Pulmonary artery endothelial cell (primary cell): ENCODE results near the gene GALK1. TPM values are rescaled to one million over a fixed set of nuclear protein-coding genes. Genes with fewer than 3 reads are reported as not detected.
"Not testable (repeated sequence)": the region's sequence is repeated elsewhere in the genome, so short reads cannot be mapped to it uniquely, and the experiment has no call there.

Experiments
- DNase-seq: peaks from one replicate; pipeline ENCODE4 v3.0.0-alpha.2; 2011; ENCODE audit warnings: low read depth, low spot score
- total RNA-seq: library from RNA; depleted of rRNA; stranded (reverse); fragments of >200 nt; gene quantifications from 2 replicates; pipeline ENCODE4 v1.2.3, GENCODE V29; 2014

The GALK1 gene
- 93.3 and 120 TPM in 2 replicates for total RNA-seq

DNA sequence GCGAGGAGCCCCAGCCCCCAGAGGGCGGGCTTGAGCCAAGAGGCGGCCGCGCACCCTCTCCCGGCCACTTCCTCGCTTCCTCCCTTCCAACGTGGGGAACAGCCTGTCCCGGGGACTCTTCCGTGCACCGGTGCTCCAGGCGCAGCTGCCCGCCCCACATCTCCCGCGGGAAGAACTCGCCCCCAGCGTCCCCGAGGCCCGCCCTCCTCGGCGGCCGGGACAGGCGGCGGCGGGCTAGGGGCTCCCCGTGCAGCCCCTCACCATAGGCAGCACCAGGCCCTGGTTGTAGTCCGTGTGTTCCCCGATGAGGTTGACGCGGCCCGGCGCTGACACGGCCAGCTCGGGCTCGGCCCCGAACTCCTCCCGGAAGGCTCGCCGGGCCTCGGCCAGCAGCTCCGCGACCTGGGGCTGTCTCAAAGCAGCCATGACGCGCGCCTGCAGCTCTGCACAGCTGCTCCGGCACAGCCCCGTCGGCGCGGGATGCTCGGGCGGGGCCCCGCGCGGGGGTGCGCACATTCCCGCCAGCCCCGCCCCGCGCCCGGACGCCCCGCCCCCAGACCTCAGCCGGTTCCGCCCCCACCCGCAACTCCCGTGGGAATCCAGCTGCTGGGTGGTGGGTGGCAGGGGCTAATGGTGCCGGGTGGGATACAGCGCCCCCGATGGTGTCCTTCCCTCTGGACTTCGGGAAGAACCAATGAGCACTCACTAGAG is at the start of gene GALK1:
GALK1 (minus strand) TSS at position 482 of the 711 bp plus-strand sequence; CDS start at position 426, 56 bp downstream.
- no peak for DNase-seq

DNA sequence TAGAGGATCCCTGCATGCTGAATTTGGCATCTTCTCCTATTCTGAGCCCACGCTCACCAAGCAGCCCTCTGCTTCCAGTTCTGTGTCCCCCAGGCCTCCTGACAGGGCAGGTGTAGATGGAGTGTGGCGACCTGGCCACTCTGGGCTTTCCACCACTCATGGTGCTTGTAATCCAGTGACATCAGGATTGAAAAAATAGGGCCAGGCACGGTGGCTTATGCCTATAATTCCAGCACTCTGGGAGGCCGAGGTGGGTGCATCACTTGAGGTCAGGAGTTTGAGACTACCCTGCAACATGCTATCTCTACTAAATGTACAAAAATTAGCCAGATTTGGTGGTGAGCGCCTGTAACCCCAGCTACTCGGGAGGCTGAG is 49.0 kb upstream of the GALK1 start:
- DNase-seq, result no peak

DNA sequence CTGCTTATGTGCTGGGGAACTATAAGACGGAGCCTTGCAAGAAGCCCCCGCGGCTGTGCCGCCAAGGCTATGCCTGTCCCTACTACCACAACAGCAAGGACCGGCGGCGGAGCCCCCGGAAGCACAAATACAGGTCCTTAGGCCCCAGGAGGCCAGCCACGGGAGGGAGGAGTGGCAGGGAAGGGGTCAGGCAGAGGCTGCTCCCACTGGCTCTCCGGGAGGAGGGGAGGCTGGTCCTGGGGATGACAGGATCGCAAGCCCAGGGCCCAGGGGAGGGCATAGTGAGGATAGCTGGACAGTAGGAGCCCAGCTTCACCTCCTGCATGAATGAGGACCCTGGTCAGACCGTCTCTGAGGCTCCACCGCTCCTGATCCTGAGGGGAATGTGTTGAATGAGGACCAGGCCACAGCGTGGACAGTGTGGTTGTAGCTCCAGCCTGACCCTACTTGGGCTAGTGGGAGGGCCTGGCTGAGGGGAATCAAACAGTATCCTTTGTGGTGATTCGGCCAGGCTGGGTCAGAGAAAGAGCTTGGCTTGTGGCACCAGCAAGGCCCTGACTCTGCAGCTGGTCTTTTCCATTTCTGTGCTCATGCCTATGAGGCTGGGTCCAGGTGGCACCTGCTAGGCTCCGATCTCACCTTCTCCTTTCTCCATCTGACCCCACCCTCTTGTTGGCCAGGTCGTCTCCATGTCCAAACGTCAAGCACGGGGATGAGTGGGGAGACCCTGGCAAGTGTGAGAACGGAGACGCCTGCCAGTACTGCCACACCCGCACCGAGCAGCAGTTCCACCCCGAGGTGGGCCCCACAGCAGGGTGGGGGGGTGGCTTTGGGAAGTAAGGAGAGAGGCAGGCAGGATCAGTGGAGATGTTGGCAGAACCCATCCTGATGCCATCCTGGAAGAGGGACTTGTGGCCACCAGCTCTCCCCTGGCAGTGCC is 48.4 kb upstream of the GALK1 start:
- DNase-seq, result no peak

DNA sequence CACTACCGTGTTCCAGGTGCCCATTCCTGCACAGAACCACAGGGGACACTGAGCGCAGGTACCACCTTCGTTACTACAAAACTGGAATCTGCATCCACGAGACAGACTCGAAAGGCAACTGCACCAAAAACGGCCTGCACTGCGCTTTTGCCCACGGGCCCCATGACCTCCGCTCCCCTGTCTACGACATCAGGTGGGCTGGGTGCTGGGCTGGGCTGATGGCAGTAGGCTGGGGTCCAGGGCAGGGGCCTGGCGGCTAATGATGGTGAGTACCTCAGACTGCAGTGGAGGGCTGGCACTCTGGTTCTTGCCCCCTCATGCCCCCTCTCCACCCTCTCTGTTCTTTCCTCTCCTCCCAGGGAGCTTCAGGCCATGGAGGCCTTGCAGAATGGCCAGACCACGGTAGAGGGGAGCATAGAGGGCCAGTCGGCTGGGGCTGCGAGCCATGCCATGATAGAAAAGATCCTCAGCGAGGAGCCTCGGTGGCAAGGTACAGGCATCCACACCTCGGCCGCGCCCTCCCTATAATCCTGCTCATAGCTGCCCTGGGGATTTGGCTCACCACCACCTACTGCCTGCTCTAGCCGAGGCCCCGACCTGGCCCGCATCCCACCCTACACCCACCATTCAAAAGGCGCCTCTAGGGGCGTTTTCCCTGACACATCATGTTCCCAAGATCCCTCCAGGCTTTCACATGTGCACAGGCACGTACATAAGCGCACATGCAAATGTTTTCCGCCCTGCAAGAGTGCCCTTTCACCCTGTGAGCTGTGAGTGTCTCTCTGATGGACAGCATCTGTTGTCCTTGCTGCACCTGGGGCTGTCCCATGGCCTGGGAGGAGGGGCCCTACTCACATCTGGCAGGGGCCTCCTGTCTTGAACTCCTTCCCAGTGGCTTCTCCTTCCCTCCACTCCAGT is 47.4 kb upstream of the GALK1 start:
- no peak for DNase-seq

DNA sequence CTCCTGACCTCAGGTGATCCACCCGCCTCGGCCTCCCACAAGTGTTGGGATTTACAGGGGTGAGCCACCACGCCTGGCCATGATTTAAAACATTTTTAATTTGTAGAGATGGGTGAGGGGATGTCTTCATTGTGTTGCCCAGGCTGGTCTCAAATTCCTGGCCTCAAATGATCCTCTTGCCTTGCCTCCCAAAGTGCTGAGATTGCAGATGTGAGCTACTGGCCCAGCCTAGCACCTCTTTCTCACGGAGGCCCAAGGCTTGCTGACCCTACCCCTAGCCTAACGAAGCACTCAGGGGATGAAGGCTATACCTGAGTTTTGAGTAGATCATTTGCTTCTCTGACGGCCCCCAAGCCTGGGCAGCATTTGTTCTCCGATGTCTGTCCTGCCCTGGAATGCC is 46.2 kb upstream of the GALK1 start:
- DNase-seq, result no peak

DNA sequence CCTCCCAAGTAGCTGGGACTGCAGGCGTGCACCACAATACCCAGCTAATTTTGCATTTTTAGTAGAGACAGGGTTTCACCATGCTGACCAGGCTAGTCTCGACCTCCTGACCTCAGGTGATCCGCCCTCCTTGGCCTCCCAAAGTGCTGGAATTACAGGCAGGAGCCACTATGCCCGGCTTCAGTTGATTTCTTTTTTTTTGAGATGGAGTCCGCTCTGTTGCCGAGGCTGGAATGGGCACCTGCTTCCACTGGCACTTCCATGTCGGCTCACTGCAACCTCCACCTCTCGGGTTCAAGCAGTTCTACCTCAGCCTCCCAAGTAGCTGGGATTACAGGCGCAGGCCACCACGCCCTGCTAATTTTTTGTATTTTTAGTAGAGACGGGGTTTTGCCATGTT is 45.8 kb upstream of the GALK1 start:
- DNase-seq, result not testable (repeated sequence)

DNA sequence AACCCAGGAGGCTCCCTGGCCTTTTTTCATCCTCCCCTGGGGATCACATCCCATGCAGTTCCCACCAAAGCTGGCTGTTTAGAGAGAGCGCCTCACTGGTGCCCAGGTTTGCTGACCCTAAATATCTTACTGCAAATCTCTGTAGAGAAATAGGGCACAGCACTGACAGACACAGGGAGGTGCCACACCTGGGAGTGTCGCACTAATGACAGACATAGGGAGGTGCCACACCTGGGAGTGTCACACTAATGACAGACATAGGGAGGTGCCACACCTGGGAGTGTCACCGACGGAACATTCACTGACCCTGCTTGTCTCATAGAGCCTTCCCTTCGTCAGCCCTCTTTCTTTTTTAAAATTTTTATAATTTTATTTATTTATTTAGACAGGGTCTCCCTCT is 45.2 kb upstream of the GALK1 start:
- no peak for DNase-seq

DNA sequence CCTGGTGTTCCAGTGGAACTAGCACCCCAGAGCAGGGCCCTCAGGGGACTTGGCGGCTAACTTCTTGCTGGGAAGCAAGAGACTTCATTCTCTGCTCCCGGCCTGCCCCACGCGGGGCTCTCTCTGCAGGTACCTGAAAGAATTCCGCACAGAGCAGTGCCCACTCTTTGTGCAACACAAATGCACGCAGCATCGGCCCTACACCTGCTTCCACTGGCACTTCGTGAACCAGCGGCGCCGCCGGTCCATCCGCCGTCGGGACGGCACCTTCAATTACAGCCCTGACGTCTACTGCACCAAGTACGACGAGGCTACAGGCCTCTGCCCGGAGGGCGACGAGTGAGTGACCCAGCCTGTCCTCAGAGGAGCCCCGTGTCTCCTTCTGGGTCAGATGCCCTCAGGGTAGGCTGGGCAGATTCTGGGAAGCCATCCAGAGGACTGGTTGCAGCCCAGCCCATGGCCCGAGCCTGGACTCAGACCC is 44.7 kb upstream of the GALK1 start:
- no peak for DNase-seq

DNA sequence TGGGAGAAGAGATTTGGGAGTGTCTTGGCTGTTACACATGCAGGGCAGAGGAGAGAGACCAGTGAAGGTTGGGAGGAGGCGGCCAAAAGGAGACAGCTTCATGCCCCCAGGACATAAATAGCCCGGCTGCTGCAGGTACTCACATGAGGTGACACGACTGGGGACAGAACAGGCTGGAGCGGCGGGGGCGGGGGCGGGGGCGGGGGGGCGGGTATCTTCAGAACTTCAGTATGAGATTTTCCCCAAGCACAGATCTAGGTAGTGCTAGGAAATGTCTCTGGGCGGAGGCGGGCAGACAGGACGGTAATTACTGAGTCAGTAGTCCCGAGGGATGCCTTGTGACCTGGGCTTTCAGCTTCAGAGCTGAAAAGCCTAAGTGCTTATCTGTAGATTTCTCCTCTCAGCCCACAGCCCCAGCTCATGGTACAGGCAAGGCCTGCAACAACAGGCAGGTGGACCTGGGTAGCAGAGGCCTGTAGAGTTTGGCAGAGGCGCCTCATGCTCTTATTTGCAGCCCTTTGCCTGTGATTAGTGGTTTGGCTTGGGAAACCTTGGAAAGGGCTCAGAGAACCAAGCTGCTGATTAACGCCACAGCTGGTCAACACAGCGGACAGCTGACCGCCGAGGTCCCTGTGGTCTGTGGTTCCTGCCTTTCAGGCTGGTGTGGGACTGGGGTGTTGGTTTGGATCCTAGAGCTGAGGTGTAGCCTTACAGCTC is 44.1 kb upstream of the GALK1 start:
- no peak for DNase-seq

DNA sequence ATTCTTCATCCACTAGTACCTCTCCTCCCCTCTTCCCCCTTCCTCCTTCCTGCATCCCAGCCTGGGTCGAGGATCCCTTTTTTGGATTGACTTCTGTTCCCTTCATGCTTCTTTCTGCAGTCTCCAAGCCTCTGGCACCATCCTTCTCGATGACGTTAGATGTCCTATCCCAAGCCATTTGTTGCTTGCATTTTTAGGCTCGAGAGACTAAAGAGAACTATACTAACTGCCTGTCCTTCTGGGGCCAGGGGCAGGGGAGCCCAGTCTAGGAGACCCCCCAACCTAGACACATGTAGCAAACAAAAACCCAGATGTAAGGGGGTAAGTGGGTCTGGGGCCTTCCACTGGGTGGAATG is 43.5 kb upstream of the GALK1 start:
- no peak for DNase-seq

DNA sequence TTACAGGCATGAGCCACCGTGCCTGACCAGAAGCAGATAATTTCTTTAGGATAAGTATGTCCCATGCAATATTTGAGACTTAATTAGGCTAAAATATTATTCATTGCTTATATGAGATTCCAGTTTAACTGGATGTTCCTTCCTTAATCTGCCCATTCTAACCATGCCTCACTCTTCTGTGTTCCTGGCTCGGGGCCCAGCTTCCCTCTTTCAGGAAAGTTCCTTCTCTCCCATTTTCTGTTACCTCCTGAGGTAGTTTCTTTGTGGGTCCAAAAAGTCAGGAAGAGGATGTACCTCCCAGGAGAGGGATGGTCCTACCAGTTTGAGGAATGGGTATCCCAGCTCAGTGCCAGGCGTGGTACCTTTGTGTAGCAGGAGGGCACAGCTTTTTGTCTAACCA is 42.9 kb upstream of the GALK1 start:
- DNase-seq, result no peak

DNA sequence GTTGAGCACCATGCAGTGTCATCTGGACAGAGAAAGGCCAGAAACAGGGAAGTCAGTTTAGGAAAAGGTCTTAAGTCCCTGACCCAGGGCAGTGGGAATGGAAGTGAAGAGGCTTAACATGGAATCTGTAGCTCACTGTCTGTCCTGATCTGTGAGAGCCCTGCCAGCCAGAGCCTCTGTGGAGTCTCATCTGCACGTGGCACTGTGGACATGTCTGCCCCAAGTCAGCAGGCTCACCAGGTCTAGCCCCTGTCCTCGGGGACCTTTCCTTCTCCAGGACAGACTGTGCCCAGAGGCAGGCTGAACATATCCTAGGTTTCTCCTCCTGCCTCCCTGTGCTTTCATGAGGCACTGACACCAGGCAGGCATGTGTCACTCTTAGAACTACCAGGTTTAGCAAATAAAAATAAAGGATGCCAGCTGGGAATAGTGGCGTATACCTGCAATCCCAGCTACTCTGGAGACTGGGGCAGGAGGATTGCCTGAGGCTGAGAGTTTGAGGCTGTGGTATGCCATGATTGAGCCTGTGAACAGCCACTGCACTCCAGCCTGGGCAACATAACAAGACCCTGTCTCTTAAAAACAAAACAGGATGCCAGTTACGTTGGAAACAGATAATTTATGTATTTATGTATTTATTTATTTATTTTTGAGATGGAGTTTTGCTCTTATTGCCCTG is 42.0 kb upstream of the GALK1 start:
- DNase-seq, result no peak

DNA sequence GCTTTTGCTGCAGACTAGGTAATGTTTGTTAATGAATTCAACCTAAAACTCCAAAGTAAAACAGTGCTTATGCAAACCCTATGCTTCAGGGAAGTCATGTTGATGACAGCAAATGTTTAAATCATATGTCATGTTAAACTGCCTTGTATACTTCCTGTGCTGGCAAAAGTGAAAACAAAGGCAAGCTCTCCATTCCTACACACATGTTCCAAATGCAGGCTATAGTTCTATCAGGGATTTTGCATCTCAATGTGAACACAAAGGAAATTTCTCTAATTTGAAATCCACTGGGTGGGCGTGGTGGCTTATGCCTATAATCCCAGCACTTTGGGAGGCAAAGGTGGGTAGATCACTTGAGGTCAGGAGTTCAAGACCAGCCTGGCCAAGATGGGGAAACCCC is 38.9 kb upstream of the GALK1 start:
- DNase-seq, result no peak

DNA sequence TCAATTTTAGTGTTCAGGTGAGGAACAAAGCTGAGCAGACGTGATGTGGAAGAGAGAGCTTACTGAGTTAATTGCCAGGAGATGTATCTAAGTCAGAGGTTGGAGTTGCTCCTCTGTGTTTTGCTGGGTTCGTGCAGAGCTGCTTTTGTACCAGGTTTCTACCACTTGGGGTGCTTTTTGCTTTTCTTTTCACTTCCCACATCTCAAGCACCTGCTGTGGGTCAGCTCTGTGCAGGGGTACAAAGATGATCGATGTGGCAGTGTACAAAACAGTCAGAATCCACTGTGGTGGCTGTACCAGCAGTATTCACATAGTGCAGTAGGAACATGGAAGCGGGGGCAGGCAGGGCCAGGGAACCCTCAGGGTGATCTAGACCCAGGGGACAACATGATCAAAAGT is 34.4 kb upstream of the GALK1 start:
- no peak for DNase-seq

DNA sequence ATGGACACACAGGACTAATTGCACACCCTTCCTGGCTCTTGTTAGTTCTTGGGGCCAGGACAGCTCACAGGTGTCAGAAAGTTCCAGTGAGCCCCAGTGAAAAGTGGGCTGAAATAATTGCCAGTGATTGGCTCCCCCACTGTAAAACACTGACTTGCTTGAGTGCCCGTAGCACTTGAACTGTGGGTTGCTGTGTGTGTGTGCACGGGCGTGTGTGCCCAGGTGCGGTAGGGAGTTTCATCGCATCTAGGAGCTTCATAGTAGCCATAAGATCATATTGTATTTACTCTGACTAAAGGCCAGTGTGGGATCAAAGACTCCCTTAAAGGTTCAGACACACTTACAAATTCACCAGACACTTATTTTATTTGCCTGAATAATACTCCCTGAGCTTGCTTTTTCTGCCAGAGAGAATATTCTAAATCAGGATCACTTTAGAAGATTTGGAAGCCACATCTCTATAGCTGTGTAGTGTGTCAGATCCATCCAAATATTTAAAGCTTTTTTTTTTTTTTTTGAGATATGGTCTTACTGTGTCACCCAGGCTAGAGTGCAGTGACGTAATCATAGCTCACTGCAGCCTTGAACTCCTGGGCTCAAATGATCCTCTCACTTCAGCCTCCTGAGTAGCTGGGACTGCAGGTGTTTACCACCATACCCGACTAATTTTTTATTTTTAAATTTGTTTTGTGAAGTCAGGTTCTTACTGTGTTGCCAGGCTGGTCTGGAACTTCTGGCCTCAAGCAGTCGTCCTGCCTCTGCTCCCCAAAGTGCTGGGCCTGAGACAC is 31.0 kb upstream of the GALK1 start:
- DNase-seq, result no peak

DNA sequence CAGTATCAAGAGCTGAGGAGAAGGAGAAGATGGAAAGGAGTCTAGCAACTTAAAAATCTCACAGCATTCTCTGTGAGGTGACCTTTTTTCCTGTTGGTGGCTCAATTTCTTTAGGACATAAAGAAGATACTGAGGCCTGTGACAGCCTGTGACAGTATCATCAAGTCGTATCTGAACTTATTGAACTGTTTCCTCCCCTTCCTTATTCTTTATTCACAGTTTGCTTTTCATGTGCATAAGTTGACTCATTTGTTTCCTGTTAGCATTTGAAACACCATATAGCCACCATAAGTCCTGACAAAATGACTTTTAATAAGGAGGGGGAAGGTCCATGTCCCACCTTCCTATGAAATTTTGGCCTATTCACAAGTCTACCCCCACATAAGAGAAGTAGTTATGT is 28.5 kb upstream of the GALK1 start:
- no peak for DNase-seq

DNA sequence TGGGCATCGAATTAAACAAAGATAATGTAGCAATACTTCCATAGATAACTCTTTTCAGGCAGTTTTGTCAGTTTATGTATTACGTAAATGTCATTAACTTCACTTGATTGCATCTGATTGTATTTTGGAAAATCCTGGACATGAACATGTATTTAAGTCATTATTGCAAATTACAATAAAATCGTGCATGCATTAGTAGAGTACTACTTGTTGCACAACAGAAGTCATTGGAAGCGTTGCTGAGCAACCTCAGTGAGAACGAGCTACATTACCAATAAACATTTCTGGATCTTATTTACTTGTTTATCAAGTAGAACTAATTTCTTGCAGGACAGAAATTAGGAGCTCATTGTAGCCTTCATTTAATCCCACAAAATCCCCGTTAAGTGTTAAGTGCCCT is 26.3 kb upstream of the GALK1 start:
- DNase-seq, result no peak

DNA sequence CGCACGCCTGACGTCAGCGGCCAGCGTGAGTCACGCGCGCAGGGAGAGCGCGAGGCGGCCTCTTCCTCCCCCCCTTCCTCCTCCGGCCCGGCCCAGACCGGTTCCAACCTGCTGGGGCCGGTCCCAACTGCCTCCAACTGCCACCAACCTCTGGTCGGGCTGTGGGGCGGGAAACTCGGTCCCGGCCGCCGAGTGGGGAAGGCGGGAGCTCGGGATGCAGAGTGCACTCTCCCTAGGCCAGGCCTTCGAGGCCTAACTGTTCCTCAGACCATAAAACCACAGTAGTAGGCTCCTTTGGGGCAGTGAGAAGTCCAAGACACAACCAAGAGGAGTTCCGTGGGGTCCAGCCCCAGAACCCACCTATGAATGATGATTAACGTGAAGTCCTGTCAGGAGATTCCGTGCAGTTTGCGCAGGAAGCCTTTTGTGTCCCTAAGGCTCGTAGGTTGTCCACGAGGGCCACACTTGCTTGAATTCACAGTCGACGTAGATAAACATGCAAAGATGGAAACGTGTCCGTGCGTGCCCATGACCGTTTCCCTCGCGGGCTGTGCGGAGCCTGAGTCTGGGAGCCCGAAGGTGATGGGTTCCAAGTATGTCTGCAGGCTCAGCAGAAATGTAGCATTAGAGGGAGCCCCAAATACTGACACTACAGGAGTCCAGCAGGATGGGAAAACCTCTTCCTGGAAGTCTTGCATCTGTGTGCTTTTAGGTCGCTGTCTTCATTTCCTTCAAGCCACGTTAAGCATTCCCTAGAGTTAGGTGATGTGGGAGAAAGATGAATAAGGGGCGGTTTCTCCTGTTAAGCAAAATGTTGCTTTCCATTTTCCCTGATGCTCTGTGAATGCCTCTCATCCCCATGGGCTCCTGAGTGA is 20.3 kb upstream of the GALK1 start:
- DNase-seq, result peak; percentile 63
